ENCODE results near the gene NRP2. TPM values are rescaled to one million over a fixed set of nuclear protein-coding genes. Genes with fewer than 3 reads are reported as not detected.

Gene NRP2
- total RNA-seq, 1 donor from 2014 or later, result 89.0 TPM

DNA sequence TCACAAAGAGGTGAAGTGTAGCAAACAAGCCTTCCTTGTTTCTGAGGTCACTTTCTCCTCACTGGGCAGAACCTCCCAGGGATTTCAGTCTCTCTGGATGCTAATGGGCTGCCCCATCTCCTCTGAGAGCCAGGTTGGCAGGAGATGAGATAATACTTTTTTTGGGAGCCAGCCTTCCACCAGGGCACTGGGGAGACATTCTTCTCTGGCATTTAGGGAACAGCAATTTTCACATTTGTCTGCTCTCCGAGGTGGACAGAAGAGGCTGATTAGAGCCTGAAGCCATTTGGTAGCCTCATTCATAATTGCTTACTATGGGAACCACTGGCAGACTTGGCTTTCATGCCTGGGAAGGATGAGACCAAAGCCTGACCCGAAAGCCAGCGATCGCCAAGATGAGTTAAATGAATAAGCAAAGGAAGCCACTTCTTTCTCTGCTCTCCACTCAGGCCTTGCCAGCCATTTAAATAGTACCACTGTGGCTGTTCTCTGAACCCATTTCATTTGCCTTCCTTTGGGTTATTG is 70.1 kb downstream of the NRP2 start:
- no peaks in the 10 kb centered on the region for H3K36me3 Mint-ChIP-seq (ENCODE audit: unreplicated experiment)
- DNase-seq, result no peak
- TF ChIP-seq, protein P1, sequence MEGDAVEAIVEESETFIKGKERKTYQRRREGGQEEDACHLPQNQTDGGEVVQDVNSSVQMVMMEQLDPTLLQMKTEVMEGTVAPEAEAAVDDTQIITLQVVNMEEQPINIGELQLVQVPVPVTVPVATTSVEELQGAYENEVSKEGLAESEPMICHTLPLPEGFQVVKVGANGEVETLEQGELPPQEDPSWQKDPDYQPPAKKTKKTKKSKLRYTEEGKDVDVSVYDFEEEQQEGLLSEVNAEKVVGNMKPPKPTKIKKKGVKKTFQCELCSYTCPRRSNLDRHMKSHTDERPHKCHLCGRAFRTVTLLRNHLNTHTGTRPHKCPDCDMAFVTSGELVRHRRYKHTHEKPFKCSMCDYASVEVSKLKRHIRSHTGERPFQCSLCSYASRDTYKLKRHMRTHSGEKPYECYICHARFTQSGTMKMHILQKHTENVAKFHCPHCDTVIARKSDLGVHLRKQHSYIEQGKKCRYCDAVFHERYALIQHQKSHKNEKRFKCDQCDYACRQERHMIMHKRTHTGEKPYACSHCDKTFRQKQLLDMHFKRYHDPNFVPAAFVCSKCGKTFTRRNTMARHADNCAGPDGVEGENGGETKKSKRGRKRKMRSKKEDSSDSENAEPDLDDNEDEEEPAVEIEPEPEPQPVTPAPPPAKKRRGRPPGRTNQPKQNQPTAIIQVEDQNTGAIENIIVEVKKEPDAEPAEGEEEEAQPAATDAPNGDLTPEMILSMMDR (IDR thresholded peaks at IDR 0.05; ENCODE audit: partially characterized antibody, unreplicated experiment), result no peak
- H3K4me3 Mint-ChIP-seq (ENCODE audit: unreplicated experiment), result no peak overlapping the region
- H3K27me3 Mint-ChIP-seq (ENCODE audit: unreplicated experiment), result peaks cover 4% of the 10 kb centered on the region
- H3K27ac Mint-ChIP-seq (ENCODE audit: unreplicated experiment), result no peak overlapping the region
- H3K4me1 Mint-ChIP-seq (ENCODE audit: low read depth, unreplicated experiment), result peaks cover 29% of the 10 kb centered on the region
- H3K9me3 Mint-ChIP-seq (ENCODE audit: unreplicated experiment), result peaks cover 4% of the 10 kb centered on the region

DNA sequence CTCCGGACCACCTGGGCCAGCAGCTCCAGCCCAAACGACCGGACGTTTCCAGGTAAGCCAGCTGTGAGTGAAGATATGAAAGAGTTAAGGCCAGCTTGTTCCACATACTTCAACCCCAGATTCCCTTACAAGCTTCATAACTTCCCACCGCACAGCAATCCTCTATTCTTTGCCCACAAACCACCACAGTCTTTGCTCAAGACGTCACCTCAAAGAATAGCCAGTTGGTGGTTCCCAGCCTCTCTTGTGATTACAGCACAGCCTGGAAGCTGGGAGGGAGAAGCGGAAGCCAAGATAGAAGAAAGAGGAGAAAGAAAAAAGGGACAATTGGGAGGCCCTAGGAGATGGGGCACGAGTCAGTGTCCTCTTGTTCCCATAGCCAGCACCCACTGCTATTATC is 70.6 kb downstream of the NRP2 start:
- no peaks in the 10 kb centered on the region for H3K36me3 Mint-ChIP-seq (ENCODE audit: unreplicated experiment)
- H3K27me3 Mint-ChIP-seq (ENCODE audit: unreplicated experiment), result peaks cover 4% of the 10 kb centered on the region
- TF ChIP-seq, protein P1 (IDR thresholded peaks at IDR 0.05; ENCODE audit: partially characterized antibody, unreplicated experiment), result no peak
- H3K4me3 Mint-ChIP-seq (ENCODE audit: unreplicated experiment), result no peak overlapping the region
- H3K27ac Mint-ChIP-seq (ENCODE audit: unreplicated experiment), result no peak overlapping the region
- peaks cover 4% of the 10 kb centered on the region for H3K9me3 Mint-ChIP-seq (ENCODE audit: unreplicated experiment)
- DNase-seq, result no peak
- peaks cover 29% of the 10 kb centered on the region for H3K4me1 Mint-ChIP-seq (ENCODE audit: low read depth, unreplicated experiment)

DNA sequence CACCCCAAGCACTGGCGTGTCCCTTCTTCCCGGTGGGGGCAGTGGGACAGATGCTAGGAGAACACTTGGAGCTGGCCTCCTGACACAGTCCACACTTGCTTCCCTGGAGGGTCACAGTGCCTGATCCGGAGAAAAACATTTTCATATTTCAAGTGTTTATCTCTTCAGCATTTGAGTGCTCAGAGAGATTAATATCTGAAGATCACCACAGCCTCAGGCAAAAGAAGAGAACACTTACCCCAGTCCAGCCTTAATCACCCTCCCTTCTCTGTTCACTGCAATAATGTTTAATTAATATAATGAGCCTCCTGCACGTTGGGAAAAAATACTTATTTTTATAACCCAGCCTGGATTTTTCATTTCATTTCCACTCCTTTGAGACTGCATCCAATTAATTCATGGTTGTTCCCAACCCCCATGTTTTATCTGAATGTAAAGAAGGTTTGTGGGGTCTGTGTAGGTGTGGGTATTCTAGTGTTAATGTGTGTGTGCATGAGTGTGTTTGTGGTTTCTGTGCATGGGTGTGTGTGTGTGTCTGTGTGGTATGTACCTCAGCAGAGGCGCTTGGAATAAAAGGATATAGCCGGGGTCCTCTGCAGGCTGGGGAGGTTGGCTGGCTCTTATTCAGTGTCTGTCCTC is 72.1 kb downstream of the NRP2 start:
- H3K4me3 Mint-ChIP-seq (ENCODE audit: unreplicated experiment), result peak overlapping the region; percentile 1
- H3K27me3 Mint-ChIP-seq (ENCODE audit: unreplicated experiment), result peaks cover 4% of the 10 kb centered on the region
- no peaks in the 10 kb centered on the region for H3K36me3 Mint-ChIP-seq (ENCODE audit: unreplicated experiment)
- H3K9me3 Mint-ChIP-seq (ENCODE audit: unreplicated experiment), result peaks cover 6% of the 10 kb centered on the region
- DNase-seq, result no peak
- H3K4me1 Mint-ChIP-seq (ENCODE audit: low read depth, unreplicated experiment), result peaks cover 36% of the 10 kb centered on the region
- TF ChIP-seq, protein P1 (IDR thresholded peaks at IDR 0.05; ENCODE audit: partially characterized antibody, unreplicated experiment), result no peak
- H3K27ac Mint-ChIP-seq (ENCODE audit: unreplicated experiment), result peak overlapping the region; percentile 93

DNA sequence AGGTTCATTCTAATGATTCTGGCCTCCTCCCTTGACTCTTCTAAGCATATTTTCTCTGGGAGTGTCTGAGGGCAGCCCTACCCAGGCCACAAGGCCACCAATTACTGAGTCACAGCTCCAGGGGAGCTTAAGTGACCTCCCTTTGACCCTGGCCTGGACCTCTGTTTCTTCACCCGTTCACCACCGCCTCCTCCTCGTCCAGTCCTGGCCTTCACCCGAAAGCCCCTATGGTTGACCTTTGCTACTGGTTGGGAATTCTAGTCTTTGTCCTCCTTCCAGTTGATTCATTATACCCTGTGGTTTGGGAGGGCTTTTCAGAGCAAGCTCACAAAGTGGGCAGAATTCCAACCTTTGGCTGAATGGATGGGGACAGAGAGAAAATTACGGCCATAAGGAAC is 72.6 kb downstream of the NRP2 start:
- H3K4me3 Mint-ChIP-seq (ENCODE audit: unreplicated experiment), result peak overlapping the region; percentile 48
- DNase-seq, result no peak
- peaks cover 36% of the 10 kb centered on the region for H3K4me1 Mint-ChIP-seq (ENCODE audit: low read depth, unreplicated experiment)
- H3K36me3 Mint-ChIP-seq (ENCODE audit: unreplicated experiment), result no peaks in the 10 kb centered on the region
- peaks cover 6% of the 10 kb centered on the region for H3K9me3 Mint-ChIP-seq (ENCODE audit: unreplicated experiment)
- TF ChIP-seq, protein P1 (IDR thresholded peaks at IDR 0.05; ENCODE audit: partially characterized antibody, unreplicated experiment), result no peak
- peak overlapping the region; percentile 93 for H3K27ac Mint-ChIP-seq (ENCODE audit: unreplicated experiment)
- H3K27me3 Mint-ChIP-seq (ENCODE audit: unreplicated experiment), result peaks cover 4% of the 10 kb centered on the region

DNA sequence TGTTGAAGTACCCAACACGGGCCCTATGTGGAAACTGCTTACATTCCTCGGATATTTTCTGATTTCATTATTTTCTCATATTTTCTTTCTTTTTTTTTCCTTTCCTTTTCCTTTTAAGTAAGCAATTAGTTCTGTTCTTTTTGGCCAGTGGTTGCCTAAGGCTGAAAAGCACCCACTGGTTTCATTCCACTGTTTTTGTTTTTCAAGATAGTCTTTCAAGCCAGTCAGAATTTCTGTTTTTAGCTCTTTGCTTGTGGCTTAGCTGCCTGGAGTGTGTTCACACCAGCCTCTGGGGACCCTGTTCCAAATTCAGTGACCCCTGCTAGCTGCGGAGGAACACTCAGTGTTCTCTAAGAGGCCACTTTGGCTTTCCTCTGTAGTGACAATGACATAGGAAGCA is 73.6 kb downstream of the NRP2 start:
- TF ChIP-seq, protein P1 (IDR thresholded peaks at IDR 0.05; ENCODE audit: partially characterized antibody, unreplicated experiment), result no peak
- DNase-seq, result no peak
- peaks cover 40% of the 10 kb centered on the region for H3K4me1 Mint-ChIP-seq (ENCODE audit: low read depth, unreplicated experiment)
- peaks cover 4% of the 10 kb centered on the region for H3K27me3 Mint-ChIP-seq (ENCODE audit: unreplicated experiment)
- peak overlapping the region; percentile 42 for H3K4me3 Mint-ChIP-seq (ENCODE audit: unreplicated experiment)
- no peaks in the 10 kb centered on the region for H3K36me3 Mint-ChIP-seq (ENCODE audit: unreplicated experiment)
- peak overlapping the region; percentile 93 for H3K27ac Mint-ChIP-seq (ENCODE audit: unreplicated experiment)
- peaks cover 6% of the 10 kb centered on the region for H3K9me3 Mint-ChIP-seq (ENCODE audit: unreplicated experiment)
